ENCODE results near the gene ACTR1A.

Gene ACTR1A

GRCh38 chr10:102468683-102469082 lies 33.8 kb downstream of the ACTR1A start:
- no peaks in the 10 kb centered on the region for H3K27me3 ChIP-seq
- no peaks in the 10 kb centered on the region for H3K36me3 ChIP-seq
- intact Hi-C loops (cut with DNase I; ENCODE audit: low total_unique reads): no loop called here
- H3K27ac ChIP-seq: no peak overlapping the region
- no peaks in the 10 kb centered on the region for H3K4me1 ChIP-seq
- no peak for DNase-seq
- no peaks in the 10 kb centered on the region for H3K9me3 ChIP-seq
- TF ChIP-seq CTCF (IDR thresholded peaks at IDR 0.05): no peak
- no peak overlapping the region for H3K4me3 ChIP-seq

- Histone ChIP-seq H3K27ac (no peak overlapping the region), H3K4me1 (no peaks in the 10 kb centered on the region), H3K4me3 (no peak overlapping the region), H3K36me3 (no peaks in the 10 kb centered on the region), H3K9me3 (no peaks in the 10 kb centered on the region), H3K27me3 (no peaks in the 10 kb centered on the region)
- DNase-seq: no peak
- intact Hi-C loops (cut with DNase I; ENCODE audit: low total_unique reads): no loop called here
- TF ChIP-seq CTCF (IDR thresholded peaks at IDR 0.05): no peak
Observed at GRCh38 chr10:102467971-102468438, 34.5 kb downstream of the ACTR1A start.

GRCh38 chr10:102467318-102467717 lies 35.2 kb downstream of the ACTR1A start:
- intact Hi-C loops (cut with DNase I; ENCODE audit: low total_unique reads): no loop called here
- no peak for DNase-seq
- Histone ChIP-seq H3K27ac (no peak overlapping the region), H3K4me1 (no peaks in the 10 kb centered on the region), H3K27me3 (no peaks in the 10 kb centered on the region), H3K36me3 (no peaks in the 10 kb centered on the region), H3K9me3 (no peaks in the 10 kb centered on the region), H3K4me3 (no peak overlapping the region)
- TF ChIP-seq CTCF (IDR thresholded peaks at IDR 0.05): no peak

- no peak for TF ChIP-seq CTCF (IDR thresholded peaks at IDR 0.05)
- peaks cover 0 to 10% of the 10 kb centered on the region in 2 donors for H3K27me3 ChIP-seq
- no peak overlapping the region for H3K27ac ChIP-seq
- peaks cover 0 to 15% (median 10%) of the 10 kb centered on the region in 4 donors for H3K4me1 ChIP-seq
- no peaks in the 10 kb centered on the region for H3K36me3 ChIP-seq
- no peak for DNase-seq
- H3K9me3 ChIP-seq: no peaks in the 10 kb centered on the region
- intact Hi-C loops (cut with DNase I; ENCODE audit: low total_unique reads): no loop called here
- no peak overlapping the region for H3K4me3 ChIP-seq
Observed at GRCh38 chr10:102465466-102465865, 37.0 kb downstream of the ACTR1A start.

- Histone ChIP-seq H3K4me1 (peaks cover 0 to 15% (median 10%) of the 10 kb centered on the region in 4 donors), H3K27ac (no peak overlapping the region), H3K4me3 (no peak overlapping the region), H3K36me3 (no peaks in the 10 kb centered on the region), H3K27me3 (peaks cover 0 to 10% of the 10 kb centered on the region in 2 donors), H3K9me3 (no peaks in the 10 kb centered on the region)
- DNase-seq: no peak
- intact Hi-C loops (cut with DNase I; ENCODE audit: low total_unique reads): no loop called here
- TF ChIP-seq CTCF (IDR thresholded peaks at IDR 0.05): no peak
Observed at GRCh38 chr10:102463983-102464382, 38.5 kb downstream of the ACTR1A start.

- Histone ChIP-seq H3K27ac (no peak overlapping the region), H3K4me3 (no peak overlapping the region), H3K4me1 (peaks cover 0 to 15% (median 10%) of the 10 kb centered on the region in 4 donors), H3K36me3 (no peaks in the 10 kb centered on the region), H3K9me3 (no peaks in the 10 kb centered on the region), H3K27me3 (peaks cover 0 to 10% of the 10 kb centered on the region in 2 donors)
- no peak for TF ChIP-seq CTCF (IDR thresholded peaks at IDR 0.05)
- DNase-seq: no peak
- intact Hi-C loops (cut with DNase I; ENCODE audit: low total_unique reads): no loop called here
Observed at GRCh38 chr10:102462512-102463054, 39.9 kb downstream of the ACTR1A start.

Data from tibial artery (tissue), 4 donors.